DMS53 treated with DMSO at 0.1 percent for 48 hours (cell line): ENCODE measurements around the gene GNL2.

Source experiments
- DNase-seq: peaks from one replicate; lab custom pipeline; 2025; ENCODE audit not compliant: unreplicated experiment; lab: John Stamatoyannopoulos, UW

GNL2 gene

GRCh38 chr1:37517569-37517968, 78.2 kb downstream of the GNL2 start:
- no peak for DNase-seq
